ENCODE results near the gene MYO18A.
"Not testable (repeated sequence)": the region's sequence is repeated elsewhere in the genome, so short reads cannot be mapped to it uniquely, and the experiment has no call there.

Gene MYO18A

GRCh38 chr17:29165261-29165660, 14.9 kb downstream of the MYO18A start:
- DNase-seq: no peak

GRCh38 chr17:29163563-29163962, 16.6 kb downstream of the MYO18A start:
- no peak for DNase-seq

GRCh38 chr17:29162909-29163341, 17.3 kb downstream of the MYO18A start:
- no peak for DNase-seq

GRCh38 chr17:29162082-29162908, 17.9 kb downstream of the MYO18A start:
- no peak for DNase-seq

- no peak for DNase-seq
Observed at GRCh38 chr17:29160253-29160652, 19.9 kb downstream of the MYO18A start.

- DNase-seq: no peak
Observed at GRCh38 chr17:29159306-29159860, 20.8 kb downstream of the MYO18A start.

GRCh38 chr17:29158488-29159275, 21.5 kb downstream of the MYO18A start:
- no peak for DNase-seq

- DNase-seq: no peak
Observed at GRCh38 chr17:29158096-29158487, 22.1 kb downstream of the MYO18A start.

- DNase-seq: no peak
Observed at GRCh38 chr17:29157310-29157709, 22.9 kb downstream of the MYO18A start.

- no peak for DNase-seq
Observed at GRCh38 chr17:29156781-29157180, 23.4 kb downstream of the MYO18A start.

- no peak for DNase-seq
Observed at GRCh38 chr17:29155966-29156338, 24.2 kb downstream of the MYO18A start.

GRCh38 chr17:29155227-29155965, 24.8 kb downstream of the MYO18A start:
- DNase-seq: no peak

GRCh38 chr17:29154516-29155226, 25.5 kb downstream of the MYO18A start:
- DNase-seq: no peak

GRCh38 chr17:29151567-29151966, 28.6 kb downstream of the MYO18A start:
- DNase-seq: no peak

- DNase-seq: no peak
Observed at GRCh38 chr17:29150161-29150560, 30.0 kb downstream of the MYO18A start.

GRCh38 chr17:29149431-29150064, 30.6 kb downstream of the MYO18A start:
- DNase-seq: no peak

- DNase-seq: no peak
Observed at GRCh38 chr17:29148790-29149430, 31.3 kb downstream of the MYO18A start.

GRCh38 chr17:29148257-29148789, 31.9 kb downstream of the MYO18A start:
- DNase-seq: no peak

- no peak for DNase-seq
Observed at GRCh38 chr17:29147682-29148081, 32.5 kb downstream of the MYO18A start.

GRCh38 chr17:29147228-29147627, 33.0 kb downstream of the MYO18A start:
- DNase-seq: not testable (repeated sequence)

- no peak for DNase-seq
Observed at GRCh38 chr17:29146369-29146972, 33.7 kb downstream of the MYO18A start.
